ENCODE results near the gene TGM4.

DNA sequence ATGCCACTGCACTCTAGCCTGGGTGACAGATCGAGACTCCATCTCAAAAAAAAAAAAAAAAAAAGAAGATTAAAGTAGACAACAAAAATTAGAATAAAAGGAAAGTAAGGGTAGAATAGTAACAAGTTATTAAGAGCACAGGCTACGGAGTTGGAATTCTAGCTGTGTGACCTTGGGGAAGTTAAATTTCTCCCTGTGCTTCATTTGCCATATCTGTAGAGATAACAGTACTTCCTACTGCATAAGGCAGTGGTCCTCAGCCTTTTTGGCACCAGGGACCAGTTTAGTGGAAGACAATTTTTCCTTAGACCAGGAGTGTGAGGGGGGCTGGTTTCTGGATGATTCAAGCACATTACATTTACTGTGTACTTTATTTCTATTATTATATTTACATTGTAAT, 41.4 kb upstream of the TGM4 start:
- TF ChIP-seq, protein P1, sequence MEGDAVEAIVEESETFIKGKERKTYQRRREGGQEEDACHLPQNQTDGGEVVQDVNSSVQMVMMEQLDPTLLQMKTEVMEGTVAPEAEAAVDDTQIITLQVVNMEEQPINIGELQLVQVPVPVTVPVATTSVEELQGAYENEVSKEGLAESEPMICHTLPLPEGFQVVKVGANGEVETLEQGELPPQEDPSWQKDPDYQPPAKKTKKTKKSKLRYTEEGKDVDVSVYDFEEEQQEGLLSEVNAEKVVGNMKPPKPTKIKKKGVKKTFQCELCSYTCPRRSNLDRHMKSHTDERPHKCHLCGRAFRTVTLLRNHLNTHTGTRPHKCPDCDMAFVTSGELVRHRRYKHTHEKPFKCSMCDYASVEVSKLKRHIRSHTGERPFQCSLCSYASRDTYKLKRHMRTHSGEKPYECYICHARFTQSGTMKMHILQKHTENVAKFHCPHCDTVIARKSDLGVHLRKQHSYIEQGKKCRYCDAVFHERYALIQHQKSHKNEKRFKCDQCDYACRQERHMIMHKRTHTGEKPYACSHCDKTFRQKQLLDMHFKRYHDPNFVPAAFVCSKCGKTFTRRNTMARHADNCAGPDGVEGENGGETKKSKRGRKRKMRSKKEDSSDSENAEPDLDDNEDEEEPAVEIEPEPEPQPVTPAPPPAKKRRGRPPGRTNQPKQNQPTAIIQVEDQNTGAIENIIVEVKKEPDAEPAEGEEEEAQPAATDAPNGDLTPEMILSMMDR (IDR thresholded peaks at IDR 0.05) = no peak
- TF ChIP-seq POLR2A (IDR thresholded peaks at IDR 0.05) = no peak
- no peak for TF ChIP-seq POLR2AphosphoS5 (IDR thresholded peaks at IDR 0.05)

All from breast epithelium (tissue), 3 donors.